Stimulated activated CD8-positive, alpha-beta memory T cell treated with anti-CD3 and anti-CD28 coated beads, Interleukin-2, amount 100 ng/mL, for 48 hours (primary cell): ENCODE measurements around the gene ZNF362.

Experiments used
- DNase-seq, 2 donors: peaks; one replicate each; pipeline ENCODE4 v3.0.0-alpha.2; 2020; ENCODE audit warnings: low read depth in 2 of 2

ZNF362 gene

GRCh38 chr1:33244143-33244808 is 12.0 kb upstream of the ZNF362 start:
- DNase-seq = no peak

- DNase-seq = no peak
Observed at GRCh38 chr1:33244809-33245186, 11.5 kb upstream of the ZNF362 start.

GRCh38 chr1:33246171-33246570 is 10.1 kb upstream of the ZNF362 start:
- DNase-seq = no peak

- no peak for DNase-seq
Observed at GRCh38 chr1:33247545-33247944, 8.7 kb upstream of the ZNF362 start.

GRCh38 chr1:33248244-33248643 is 8.0 kb upstream of the ZNF362 start:
- no peak for DNase-seq

GRCh38 chr1:33249422-33249821 is 6.9 kb upstream of the ZNF362 start:
- no peak for DNase-seq

GRCh38 chr1:33250217-33250616 is 6.1 kb upstream of the ZNF362 start:
- DNase-seq = no peak

- DNase-seq = no peak
Observed at GRCh38 chr1:33250724-33251123, 5.6 kb upstream of the ZNF362 start.

- no peak for DNase-seq
Observed at GRCh38 chr1:33254491-33254890, 1.8 kb upstream of the ZNF362 start.

GRCh38 chr1:33255347-33256220 is 708 bp upstream of the ZNF362 start:
- DNase-seq = peak; percentile 14 to 18

GRCh38 chr1:33256221-33256470 is 146 bp upstream of the ZNF362 start:
- no peak for DNase-seq

GRCh38 chr1:33257207-33257771 is 997 bp downstream of the ZNF362 start:
- no peak for DNase-seq

- no peak for DNase-seq
Observed at GRCh38 chr1:33257772-33258712, 1.8 kb downstream of the ZNF362 start.

GRCh38 chr1:33258788-33259274 is 2.5 kb downstream of the ZNF362 start:
- no peak for DNase-seq

- DNase-seq = no peak
Observed at GRCh38 chr1:33259879-33260278, 3.6 kb downstream of the ZNF362 start.

GRCh38 chr1:33260439-33260838 is 4.1 kb downstream of the ZNF362 start:
- DNase-seq = no peak

- DNase-seq = no peak
Observed at GRCh38 chr1:33261344-33261743, 5.1 kb downstream of the ZNF362 start.

GRCh38 chr1:33263890-33264504 is 7.7 kb downstream of the ZNF362 start:
- DNase-seq = no peak

GRCh38 chr1:33265780-33266605 is 9.7 kb downstream of the ZNF362 start:
- DNase-seq = no peak

- DNase-seq = no peak
Observed at GRCh38 chr1:33266766-33267165, 10.5 kb downstream of the ZNF362 start.
